M059J (cell line): Measurements from ENCODE around the gene RNLS. TPM values are rescaled to one million over a fixed set of nuclear protein-coding genes. Genes with fewer than 3 reads are reported as not detected.
A peak's percentile ranks its signal among the peaks of the same experiment; 100 is the strongest.

Experiments used
- DNase-seq: peaks from one replicate; pipeline ENCODE4 v3.0.0-alpha.2; 2012; ENCODE audit warnings: low read depth
- total RNA-seq: library from RNA; depleted of rRNA; stranded (reverse); fragments of >200 nt; shearing (Covaris generic); gene quantifications from 2 replicates; pipeline ENCODE4 v1.2.3, GENCODE V29; 2014

Gene RNLS
- total RNA-seq, 1 experiment from 2014 or later = 22.8 TPM

- no peak for DNase-seq
Measured at GRCh38 chr10:88260329-88261051, 322.6 kb downstream of the RNLS start.

GRCh38 chr10:88259381-88259780, 323.7 kb downstream of the RNLS start:
- DNase-seq = no peak

GRCh38 chr10:88256886-88257285, 326.2 kb downstream of the RNLS start:
- no peak for DNase-seq

GRCh38 chr10:88256013-88256680, 327.0 kb downstream of the RNLS start:
- no peak for DNase-seq

- peak; percentile 96 for DNase-seq
Measured at GRCh38 chr10:88254091-88254490, 329.0 kb downstream of the RNLS start.

- DNase-seq = peak; percentile 68
Measured at GRCh38 chr10:88253622-88254021, 329.5 kb downstream of the RNLS start.

- DNase-seq = no peak
Measured at GRCh38 chr10:88253128-88253527, 330.0 kb downstream of the RNLS start.

- DNase-seq = peak; percentile 54
Measured at GRCh38 chr10:88249450-88249849, 333.7 kb downstream of the RNLS start.

GRCh38 chr10:88246675-88247074, 336.4 kb downstream of the RNLS start:
- DNase-seq = no peak

- peak; percentile 86 for DNase-seq
Measured at GRCh38 chr10:88245974-88246511, 337.1 kb downstream of the RNLS start.

GRCh38 chr10:88244781-88245625, 338.1 kb downstream of the RNLS start:
- DNase-seq = peak; percentile 40

GRCh38 chr10:88243836-88244730, 339.0 kb downstream of the RNLS start:
- DNase-seq = peak; percentile 85

GRCh38 chr10:88243202-88243744, 339.8 kb downstream of the RNLS start:
- DNase-seq = peak; percentile 61

- DNase-seq = no peak
Measured at GRCh38 chr10:88241501-88241900, 341.6 kb downstream of the RNLS start.

- no peak for DNase-seq
Measured at GRCh38 chr10:88239212-88239611, 343.9 kb downstream of the RNLS start.

- no peak for DNase-seq
Measured at GRCh38 chr10:88238615-88238914, 344.6 kb downstream of the RNLS start.

- DNase-seq = no peak
Measured at GRCh38 chr10:88237896-88238614, 345.1 kb downstream of the RNLS start.

GRCh38 chr10:88236121-88236743, 346.9 kb downstream of the RNLS start:
- DNase-seq = peak; percentile 22

- DNase-seq = no peak
Measured at GRCh38 chr10:88234297-88234696, 348.8 kb downstream of the RNLS start.

GRCh38 chr10:88233870-88234269, 349.2 kb downstream of the RNLS start:
- no peak for DNase-seq
